GM21737 (cell line): ENCODE data around the gene MCOLN3.
"Not testable (repeated sequence)": the region's sequence is repeated elsewhere in the genome, so short reads cannot be mapped to it uniquely, and the experiment has no call there.

ENCODE experiments used
- ATAC-seq: cut with Tn5 transposase; IDR thresholded peaks from one replicate; pipeline ENCODE4 v1.9.1; 2021; ENCODE audit warnings: mild to moderate bottlenecking, moderate library complexity; ENCODE audit not compliant: unreplicated experiment

Gene MCOLN3

DNA sequence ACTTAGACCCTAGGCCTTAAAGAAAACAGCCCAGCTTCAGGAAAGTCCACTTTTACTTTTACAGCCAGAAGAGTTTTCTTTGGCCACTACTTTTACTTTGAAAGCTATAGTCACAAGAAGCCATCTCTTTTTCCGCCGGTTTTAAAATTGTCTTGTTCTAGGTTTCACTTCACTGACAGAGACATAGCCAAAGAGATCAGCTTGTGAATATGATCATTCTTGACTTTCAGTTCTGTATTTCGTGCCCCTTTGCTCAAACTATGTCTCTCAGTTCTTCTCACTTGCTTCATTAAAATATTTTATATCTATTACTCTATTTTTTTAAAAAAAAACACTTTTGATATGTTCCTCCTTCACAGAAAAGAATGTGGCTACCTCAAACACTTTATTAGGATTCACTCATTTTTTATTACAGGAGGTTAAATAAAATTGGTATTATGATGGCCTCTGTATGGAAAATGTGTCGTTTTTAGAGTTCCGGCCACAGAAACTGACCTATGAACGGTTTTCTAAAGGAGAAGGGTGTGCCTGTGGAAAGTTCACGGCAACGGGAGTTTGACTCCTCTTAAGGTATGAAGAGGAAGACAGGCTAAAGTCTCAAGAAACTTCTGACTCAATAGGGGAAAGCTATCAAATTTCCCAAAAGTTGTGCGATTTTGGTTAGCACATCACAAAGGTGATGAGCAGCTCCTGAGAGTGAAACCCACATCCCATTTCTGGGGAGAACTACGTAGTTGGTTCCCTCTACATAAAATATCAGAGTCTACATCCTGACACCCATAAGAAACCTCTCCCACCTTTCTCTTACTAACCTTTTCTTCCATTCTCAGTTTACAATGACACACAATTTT is 52.6 kb downstream of the MCOLN3 start:
- ATAC-seq, result peak; percentile 37

GRCh38 chr1:84991097-84991920 is 57.0 kb downstream of the MCOLN3 start:
- ATAC-seq, result peak; percentile 20

GRCh38 chr1:84988588-84988987 is 59.7 kb downstream of the MCOLN3 start:
- peak; percentile 64 for ATAC-seq

DNA sequence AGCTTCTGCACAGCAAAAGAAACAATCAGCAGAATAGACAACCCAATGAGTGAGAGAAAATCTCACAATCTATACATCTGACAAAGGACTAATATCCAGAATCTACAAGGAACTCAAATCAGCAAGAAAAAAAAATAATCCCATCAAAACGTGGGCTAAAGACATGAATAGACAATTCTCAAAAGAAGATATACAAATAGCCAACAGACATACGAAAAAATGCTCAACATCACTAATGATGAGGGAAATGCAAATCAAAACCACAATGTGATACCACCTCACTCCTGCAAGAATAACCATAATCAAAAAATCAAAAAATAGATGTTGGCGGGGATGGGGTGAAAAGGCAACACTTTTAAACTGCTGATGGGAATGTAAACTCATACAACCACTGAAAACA is 61.7 kb downstream of the MCOLN3 start:
- not testable (repeated sequence) for ATAC-seq

- ATAC-seq, result no peak
Observed at GRCh38 chr1:84985365-84985764, 62.9 kb downstream of the MCOLN3 start.

GRCh38 chr1:84982395-84982794 is 65.9 kb downstream of the MCOLN3 start:
- ATAC-seq, result no peak

- ATAC-seq, result no peak
Observed at GRCh38 chr1:84975035-84975434, 73.3 kb downstream of the MCOLN3 start.

DNA sequence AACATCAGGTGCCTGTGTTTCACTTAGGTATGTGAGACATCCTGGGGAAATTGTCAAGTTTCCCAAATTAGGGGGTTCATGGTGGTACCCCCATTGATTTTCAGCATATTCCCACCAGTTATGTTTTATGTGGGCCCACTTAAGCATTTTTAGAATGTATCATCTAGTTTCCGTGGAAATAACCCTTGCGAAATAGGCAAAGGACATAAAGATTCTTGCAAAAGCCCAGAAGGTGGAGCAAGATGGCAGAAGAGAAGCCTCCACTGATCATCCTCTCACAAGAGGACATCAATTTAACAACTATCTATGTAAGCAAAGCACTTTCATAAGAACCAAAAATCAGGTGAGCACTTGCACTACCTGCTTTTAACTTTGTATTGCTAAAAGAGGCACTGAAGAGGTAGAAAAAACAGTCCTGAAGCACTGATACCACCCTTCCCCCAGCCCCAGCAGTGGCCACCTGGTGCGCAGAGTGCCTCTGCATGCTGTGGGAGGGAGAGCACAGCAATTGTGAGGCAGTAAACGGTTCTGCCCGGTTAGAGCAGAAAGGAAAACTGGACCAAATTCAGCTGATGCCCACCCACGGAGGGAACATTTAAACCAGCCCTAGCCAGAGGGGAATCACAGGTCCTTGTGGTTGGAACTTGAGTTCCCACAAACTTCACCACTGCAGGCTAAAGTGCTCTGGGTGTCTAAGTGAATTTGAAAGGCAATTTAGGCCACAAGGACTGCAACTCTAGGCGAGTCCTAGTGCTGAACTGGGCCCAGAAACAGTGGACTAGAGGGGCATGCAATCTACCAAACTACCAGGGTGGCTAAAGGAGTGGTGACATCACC is 74.6 kb downstream of the MCOLN3 start:
- peak; percentile 46 for ATAC-seq

GRCh38 chr1:84972377-84972987 is 75.8 kb downstream of the MCOLN3 start:
- ATAC-seq, result peak; percentile 48

- peak; percentile 35 for ATAC-seq
Observed at GRCh38 chr1:84971957-84972356, 76.3 kb downstream of the MCOLN3 start.

DNA sequence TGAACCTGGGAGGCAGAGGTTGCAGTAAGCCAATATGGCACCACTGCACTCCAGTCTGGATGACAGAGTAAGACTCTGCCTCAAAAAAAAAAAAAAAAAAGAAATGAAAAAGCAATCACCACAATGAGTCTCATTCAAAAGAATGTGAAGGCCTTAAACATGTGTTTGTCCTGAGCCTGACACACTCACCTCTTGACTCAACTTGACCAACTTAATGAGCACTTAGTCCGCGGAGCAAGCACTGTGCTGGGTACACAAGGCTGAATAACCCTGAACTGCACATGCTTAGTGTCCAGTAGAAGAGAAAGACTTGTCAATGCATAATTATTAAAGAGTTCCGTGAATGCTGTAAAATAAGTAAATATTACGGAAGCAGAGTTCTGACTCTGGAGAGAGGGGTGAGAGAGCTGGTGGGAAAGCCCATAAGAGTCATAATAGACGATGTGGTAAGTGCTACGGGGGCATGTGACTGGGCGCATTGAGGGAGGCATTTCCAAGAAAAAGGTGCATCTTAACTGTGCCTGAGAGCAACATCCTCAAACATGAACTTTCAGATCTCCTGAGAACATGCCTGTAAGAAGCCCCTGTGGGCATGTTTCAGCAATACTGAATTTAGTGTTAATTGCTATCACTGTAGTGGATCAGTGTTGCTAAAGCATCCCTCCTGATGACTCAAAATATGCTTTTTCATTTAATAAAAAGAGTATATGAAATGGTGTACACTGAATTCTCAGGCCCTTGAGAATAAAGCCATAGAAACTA is 78.6 kb downstream of the MCOLN3 start:
- ATAC-seq, result peak; percentile 24

DNA sequence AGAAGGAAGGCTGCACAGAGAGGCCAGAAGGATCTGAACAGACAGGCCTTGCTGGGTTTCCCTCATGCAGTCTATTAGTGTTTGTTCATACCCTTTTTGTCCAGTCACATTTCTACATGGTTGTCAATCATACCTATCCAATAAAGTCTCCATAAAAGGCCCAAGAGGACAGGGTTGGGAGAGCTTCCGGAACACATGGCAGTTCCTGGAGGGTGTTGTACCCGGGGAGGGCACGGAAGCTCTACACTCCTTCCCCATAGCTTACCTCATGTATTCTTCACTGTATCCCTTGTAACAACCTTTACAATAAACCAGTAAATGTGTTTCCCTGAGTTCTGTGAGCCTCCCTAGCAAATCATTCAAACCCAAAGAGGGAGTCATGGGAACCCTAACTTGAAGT is 79.4 kb downstream of the MCOLN3 start:
- no peak for ATAC-seq

DNA sequence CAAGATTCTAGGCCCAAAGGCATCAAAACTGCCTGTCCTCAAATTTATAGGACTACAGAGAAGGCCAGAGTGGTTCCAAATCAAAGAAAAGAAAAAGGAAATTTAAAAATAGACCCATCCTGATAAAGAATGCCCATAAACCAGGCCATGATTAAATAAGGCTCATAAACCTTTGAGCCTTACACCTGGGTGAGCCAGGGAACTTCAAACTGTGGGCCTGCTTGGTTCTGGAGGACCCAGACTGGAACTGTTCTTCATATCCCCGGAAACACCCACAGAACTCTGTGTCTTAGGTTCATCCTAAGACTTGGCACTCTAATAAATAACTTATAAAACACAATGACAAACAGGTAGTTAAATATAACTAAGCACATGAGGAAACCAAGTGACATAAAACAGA is 80.2 kb downstream of the MCOLN3 start:
- ATAC-seq, result no peak
